ENCODE data around the gene EFNB3.

EFNB3 gene

DNA sequence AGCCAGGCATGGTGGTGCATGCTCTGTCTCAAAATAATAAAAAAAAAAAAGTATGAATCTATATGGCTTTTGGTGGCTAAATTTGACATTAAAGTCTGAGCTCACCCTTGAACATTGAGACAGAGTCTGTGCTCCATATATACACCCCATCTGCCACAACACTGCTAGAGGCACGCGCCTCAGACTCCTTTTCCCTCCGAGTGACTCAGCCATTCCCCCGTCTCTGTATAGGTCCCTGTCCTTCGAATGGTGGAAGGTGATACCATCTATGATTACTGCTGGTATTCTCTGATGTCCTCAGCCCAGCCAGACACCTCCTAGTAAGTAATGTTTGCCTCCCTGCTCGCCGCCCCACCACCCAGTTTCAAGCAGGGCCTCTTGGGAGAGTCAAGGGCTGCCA, 4.5 kb upstream of the EFNB3 start:
- no peak for DNase-seq (ENCODE audit: low read depth)

DNA sequence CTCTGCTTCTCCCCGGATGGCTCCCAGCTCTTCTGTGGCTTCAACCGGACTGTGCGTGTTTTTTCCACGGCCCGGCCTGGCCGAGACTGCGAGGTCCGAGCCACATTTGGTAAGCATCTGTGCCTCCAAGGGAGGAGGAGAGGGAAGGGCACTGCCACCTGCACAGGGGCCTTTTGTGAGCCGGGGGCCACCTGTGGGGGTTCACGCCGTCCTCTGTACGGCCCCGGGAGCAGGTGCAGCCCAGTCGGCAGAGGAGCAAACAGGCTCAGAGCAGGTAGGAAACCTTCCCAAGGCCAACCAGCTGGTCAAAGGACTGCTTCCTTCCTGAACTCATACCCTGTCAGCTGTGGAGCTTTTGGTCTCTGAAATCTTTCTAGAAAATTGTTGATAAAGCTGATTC, 3.3 kb upstream of the EFNB3 start:
- no peak for DNase-seq (ENCODE audit: low read depth)

DNA sequence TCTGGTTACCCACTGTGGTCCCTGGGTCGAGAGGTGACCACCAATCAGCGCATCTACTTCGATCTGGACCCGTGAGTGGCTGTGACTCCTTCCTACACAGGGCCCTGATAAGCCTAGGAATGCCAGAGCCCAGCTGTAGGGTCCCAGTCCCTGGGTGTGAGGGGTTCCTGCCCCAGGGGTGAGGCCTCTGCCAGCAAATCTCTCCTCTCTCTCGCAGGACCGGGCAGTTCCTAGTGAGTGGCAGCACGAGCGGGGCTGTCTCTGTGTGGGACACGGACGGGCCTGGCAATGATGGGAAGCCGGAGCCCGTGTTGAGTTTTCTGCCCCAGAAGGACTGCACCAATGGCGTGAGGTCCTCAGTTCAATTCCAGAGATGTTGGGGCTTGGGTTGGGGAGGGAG, 2.2 kb upstream of the EFNB3 start:
- DNase-seq (ENCODE audit: low read depth), result no peak

DNA sequence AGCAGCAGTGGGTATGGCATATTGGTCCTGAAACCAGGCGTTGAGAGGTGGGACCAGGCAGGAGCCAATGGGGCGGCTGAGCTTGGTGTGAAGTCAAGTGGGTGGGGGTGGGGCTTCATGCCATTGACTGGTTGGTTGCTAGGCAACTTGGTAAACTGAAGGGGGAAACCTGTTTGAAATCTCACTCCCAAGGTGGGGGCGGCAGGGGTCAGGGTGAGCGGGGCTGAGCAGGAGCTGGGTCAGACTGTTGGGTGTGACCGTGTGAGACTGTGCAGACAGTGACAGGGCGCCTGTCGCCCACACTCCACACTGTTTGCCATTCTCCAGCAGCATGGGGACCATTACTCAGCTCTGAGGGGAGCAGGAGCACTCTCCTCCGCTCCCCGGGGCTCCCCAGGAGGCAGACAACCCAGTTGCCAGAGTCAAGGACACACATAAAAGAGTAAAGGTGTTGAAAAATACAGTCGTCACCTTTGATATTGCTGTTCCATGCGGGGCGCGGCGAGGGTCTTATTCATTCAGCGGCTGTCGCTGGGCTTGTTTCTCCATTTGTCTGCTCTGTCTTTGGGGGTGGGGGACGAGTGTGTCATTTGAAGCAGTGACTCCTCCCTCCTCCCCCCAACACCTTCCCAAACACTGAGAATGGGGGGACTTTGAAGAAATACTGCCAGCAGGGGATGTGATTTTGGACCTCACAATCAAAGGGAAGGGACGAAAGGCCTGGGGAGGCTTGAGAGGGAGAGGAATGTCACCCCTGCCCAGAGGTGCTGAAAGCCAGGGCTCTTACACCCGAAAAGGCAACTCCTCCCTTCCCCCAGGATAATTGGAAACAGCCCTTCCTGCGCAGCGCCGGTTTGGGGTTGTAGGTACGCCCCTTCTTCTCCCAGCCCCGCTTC, 1.2 kb upstream of the EFNB3 start:
- no peak for DNase-seq (ENCODE audit: low read depth)

DNA sequence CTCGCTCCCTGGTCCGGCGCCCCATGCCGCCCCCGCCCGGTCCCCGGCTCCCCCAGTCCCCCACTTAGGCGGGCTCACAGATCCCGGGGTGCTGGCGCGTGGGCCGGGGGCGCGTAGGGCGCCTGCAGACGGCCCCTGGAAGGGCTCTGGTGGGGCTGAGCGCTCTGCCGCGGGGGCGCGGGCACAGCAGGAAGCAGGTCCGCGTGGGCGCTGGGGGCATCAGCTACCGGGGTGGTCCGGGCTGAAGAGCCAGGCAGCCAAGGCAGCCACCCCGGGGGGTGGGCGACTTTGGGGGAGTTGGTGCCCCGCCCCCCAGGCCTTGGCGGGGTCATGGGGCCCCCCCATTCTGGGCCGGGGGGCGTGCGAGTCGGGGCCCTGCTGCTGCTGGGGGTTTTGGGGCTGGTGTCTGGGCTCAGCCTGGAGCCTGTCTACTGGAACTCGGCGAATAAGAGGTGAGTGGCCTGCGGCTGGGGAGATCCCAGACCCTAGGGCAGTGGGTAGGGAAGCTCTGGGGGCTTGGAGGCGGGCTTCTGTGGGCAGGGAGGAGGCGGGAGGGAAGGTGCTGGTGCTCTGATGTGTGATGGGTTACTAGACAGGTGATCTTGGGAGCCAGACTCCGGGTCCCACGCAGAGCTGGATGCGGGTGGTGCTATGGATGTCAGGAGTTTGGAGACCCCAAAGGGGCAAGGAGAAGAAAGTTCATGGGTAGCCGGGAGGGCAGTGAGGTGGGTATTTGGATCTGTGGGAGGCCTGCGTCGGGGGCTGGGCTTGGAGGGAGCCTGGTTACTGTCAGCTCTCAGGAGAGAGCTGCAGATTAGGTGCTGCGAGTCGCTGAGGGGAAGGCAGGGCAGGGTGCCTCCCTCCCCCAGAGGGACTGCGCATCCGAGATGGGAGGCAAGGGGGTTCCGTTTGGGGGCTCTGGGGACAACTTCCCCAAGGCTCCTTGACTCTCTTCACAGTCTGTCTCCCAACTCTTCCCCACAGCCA, 560 bp downstream of the EFNB3 start:
- DNase-seq (ENCODE audit: low read depth), result no peak

DNA sequence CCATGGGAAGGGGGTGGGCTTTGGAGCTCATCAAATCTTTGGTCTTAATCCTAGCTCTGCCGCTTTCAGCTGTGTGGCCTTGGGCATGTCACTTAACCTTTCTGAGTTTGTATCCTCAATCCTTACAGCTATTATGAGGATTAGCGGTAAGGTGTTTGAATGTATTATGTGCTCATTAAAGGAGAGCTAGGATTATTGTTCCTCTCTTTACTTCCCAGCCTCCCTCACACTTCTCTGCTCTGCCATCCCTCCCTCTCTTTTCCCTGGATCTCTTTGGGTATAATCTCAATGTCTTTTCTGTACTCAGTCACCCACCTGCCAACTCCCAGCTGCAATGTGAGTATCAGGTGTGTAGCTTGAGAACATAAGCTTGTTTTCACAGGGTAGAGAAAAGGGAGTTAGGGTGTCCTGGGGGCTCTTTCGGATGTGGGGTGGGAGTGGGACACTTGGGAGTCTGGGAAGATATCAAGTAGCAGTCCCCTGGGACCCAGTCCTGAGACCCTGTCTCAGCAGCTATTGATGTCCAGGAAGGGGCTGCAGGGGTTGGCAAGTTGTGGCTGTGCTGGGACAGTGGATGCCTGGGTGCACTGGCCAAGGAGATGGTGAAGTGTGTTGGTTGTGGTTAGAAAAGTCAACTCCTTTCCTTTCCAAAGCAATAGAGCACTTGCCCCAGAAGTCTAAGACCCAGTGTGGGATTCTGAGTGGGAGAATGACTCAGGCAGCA, 1.8 kb downstream of the EFNB3 start:
- no peak for DNase-seq (ENCODE audit: low read depth)

DNA sequence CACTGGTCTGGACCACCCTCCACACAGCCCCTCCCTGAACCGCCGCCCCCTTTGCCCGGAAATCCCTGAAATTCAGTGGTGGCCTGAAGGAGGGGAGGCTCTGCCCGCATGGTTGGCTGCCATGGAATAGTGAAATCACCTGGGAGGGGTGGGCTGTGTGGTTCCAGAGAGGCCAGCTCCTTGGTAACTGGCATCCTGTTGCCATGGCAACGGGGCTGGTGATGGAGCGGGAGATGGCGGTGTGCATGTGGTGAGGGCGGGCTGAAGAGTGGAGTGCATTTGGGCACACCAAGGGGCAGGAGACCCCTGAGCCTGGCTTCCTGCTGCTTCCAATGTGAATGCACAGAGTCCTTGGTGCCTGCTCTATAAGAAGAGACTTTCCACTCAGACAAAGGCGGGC, 2.4 kb downstream of the EFNB3 start:
- DNase-seq (ENCODE audit: low read depth), result no peak

DNA sequence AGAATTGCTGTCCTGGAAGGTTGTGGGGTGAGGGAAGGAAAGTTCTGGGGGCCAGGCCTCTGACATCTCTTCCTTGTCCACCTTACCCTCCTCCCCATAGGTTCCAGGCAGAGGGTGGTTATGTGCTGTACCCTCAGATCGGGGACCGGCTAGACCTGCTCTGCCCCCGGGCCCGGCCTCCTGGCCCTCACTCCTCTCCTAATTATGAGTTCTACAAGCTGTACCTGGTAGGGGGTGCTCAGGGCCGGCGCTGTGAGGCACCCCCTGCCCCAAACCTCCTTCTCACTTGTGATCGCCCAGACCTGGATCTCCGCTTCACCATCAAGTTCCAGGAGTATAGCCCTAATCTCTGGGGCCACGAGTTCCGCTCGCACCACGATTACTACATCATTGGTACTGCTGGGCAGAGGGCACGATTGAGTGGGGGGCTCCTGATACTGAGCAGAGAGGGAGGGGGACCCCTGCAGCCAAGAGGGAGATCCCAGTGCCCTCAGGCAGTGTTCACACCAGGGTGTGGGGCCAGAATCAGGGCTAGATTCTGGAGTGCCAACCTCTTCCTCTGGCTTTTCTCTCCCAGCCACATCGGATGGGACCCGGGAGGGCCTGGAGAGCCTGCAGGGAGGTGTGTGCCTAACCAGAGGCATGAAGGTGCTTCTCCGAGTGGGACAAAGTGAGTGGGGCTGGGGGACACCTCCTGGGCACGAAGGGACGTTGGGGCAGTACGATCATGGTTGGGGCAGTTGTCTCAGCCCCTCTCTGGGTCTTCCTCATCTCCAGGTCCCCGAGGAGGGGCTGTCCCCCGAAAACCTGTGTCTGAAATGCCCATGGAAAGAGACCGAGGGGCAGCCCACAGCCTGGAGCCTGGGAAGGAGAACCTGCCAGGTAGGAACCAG, 3.1 kb downstream of the EFNB3 start:
- no peak for DNase-seq (ENCODE audit: low read depth)

DNA sequence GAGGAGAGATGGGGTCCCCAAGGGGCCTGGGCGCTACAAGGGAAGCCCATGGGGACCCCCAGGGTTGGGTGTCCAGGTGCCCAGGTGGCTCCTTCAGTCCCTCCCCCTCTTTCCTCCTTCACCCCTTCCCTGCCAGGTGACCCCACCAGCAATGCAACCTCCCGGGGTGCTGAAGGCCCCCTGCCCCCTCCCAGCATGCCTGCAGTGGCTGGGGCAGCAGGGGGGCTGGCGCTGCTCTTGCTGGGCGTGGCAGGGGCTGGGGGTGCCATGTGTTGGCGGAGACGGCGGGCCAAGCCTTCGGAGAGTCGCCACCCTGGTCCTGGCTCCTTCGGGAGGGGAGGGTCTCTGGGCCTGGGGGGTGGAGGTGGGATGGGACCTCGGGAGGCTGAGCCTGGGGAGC, 4.0 kb downstream of the EFNB3 start:
- no peak for DNase-seq (ENCODE audit: low read depth)

DNA sequence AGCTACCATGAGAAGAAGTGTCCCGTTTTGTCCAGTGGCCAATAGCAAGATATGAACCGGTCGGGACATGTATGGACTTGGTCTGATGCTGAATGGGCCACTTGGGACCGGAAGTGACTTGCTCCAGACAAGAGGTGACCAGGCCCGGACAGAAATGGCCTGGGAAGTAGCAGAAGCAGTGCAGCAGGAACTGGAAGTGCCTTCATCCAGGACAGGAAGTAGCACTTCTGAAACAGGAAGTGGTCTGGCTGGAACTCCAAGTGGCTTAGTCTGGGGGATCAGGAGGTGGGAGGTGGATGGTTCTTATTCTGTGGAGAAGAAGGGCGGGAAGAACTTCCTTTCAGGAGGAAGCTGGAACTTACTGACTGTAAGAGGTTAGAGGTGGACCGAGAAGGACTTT, 5.3 kb downstream of the EFNB3 start:
- DNase-seq (ENCODE audit: low read depth), result no peak

DNA sequence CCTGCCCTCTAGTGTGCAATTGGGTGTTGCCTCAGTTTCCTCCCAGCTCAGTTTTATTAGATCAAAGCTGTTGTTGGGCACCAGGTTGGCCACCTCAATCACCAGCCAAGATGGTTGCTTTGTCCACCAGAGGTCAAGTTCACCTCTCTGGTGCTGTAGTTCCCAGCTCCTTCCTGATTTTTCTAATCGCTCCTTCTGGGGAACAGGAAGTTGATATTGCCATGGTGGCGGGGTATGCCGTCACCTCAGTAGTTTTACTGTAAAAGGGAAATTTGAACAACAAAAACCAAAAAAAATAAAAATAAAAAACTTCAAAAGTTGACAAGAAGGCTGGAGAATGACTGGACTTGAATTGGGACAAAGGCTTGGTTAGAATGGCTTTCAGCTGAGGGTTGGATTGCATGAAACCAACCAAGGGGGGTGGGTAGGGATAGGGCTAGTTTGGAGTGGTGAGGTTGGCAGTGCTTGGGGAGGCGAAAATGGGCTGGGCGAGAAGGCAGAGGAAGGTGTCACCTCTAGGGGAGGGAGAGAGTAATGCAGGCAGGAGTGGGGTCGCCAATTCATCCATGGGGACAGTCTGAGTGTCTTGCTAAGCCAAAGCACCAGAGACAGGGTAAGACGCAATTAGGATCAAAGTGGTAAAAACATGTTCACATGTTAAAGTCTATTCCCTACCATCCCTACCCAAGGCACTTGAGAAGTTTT, 6.2 kb downstream of the EFNB3 start:
- DNase-seq (ENCODE audit: low read depth), result no peak

DNA sequence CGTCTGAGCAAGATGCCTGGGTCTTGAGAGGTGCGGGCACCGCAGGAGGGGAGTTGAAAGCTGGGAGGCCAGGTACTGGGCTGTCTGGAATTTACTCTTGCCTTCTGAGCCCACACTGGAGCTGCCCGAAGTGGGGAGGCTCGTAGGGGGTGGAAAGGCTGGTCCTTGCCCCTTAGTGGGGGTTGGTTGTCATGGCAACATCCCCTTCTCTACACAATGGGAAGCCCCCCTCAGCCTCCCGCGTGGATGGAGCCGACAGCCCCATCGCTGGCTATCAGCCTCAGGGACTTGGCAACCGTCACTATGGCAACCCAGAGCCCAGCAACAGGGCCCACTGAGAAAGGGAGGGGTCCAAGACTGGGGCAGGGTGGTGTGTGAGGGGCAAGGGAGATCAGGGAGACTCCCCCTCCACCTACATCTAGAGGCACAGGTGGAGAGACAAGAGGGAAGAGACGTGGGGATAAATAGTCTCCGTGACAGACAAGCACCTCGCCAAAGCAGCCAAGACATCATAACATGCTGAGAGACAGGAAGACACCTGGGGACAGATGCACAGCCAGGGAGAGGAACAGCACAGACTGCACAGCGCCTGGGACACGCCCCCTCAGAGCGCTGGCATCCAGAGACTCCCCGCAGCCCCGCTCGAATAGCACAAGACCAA, 7.2 kb downstream of the EFNB3 start:
- DNase-seq (ENCODE audit: low read depth), result no peak

DNA sequence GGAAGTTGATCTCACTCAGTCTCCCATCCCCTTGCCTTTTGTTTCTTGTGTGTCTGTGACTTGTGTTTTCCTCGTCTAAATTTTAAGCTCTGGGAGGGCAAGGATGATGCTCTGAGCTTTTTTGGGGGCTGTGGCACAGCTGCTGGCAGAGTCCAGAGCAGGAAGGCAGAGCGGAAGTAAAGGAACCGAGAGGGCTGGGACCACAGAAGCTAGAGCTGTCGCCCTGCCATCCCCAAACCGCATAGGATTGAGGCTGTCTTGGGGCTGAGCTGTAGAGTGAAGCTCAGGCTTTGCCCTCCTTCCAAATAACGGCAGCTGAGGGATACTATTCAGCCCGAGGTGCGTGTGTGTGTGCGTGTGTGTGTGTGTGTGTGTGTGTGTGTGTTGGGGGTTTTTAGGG, 8.8 kb downstream of the EFNB3 start:
- DNase-seq (ENCODE audit: low read depth), result no peak

DNA sequence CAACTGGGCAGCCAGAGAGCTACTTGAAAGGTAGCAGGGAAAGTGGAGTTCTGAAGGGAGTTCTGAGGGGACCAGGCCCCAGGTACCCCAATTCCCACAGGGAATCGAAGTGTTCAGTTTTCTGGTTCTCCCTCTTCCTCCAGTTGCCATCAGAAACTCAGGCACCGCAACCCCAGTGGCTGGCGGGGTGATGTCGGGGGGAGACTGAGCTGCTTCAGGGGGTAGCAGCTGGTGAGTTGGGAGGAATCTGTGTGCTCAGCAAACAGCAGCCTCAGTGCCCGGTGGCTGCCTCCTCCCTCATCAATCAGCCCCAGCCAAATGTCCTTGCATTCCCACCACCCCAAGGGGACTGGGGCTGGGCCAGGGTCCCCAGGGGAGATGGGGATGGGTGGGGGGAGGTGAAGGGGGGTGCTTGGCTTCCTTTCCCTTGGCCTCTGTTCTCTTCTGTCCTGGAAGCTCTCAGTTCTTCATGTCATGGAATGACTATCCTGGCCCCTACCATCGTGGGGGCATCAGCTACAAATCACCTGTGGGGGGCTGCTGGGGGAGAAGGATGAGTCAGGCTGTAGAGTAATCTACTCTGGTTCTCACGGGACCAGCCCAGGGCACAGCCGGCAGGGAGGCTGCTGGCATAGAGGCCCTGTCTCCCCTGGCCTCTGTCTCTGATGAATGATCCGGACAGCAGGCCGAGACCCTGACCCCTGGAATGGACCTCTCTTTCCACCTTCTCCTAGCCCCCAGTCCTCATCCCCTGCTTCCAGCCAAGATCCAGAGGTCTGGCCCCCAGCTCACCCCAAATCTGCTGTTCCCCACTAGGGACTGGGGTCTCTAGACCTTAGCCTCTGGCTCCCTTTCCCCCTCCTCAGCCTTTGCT, 10.0 kb downstream of the EFNB3 start:
- no peak for DNase-seq (ENCODE audit: low read depth)

DNA sequence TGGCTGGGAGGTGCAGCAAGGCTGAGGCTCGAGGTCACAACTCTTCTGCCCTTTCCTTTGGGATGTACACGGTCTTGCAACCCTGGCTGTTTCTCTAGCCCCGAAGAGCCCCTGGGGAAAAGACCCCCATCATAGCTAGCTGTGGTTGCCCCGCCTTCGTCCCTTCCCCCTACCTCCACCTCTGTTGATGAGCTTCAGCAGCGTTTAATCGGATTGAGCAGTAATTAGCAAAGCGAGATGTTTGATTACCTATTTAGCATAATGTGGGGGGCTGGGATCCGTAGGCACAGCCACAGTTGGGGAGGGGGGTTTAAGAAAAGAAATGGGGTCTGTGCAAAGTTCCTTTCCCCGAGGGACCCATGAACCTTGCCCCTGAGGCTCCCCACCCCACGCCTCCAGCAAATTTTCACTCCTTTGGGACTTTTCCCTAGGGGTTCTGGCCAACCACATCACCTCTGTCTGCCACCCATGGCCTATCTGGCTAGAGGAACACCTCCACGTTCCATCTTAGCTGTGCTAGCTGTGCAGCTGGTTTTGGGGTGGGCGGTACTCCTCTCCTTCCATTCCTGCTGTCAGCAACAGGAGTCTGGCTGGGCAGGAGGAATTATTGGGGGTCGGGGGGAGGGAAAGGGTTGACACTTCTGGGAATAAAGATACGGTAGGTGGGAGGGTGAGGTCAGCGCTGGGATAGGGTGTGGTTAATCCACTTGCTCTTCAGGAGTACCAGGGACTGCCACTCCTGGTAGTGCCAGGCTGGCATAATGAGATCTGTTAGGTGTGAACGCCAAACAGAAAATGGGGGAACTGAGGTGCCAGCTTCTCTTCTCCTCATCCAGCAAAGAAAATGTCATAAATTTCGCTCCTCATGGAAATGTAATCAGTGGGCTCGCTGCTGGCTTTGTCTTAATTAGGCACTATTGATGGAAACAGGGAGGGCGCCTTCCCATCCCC, 11.2 kb downstream of the EFNB3 start:
- no peak for DNase-seq (ENCODE audit: low read depth)

DNA sequence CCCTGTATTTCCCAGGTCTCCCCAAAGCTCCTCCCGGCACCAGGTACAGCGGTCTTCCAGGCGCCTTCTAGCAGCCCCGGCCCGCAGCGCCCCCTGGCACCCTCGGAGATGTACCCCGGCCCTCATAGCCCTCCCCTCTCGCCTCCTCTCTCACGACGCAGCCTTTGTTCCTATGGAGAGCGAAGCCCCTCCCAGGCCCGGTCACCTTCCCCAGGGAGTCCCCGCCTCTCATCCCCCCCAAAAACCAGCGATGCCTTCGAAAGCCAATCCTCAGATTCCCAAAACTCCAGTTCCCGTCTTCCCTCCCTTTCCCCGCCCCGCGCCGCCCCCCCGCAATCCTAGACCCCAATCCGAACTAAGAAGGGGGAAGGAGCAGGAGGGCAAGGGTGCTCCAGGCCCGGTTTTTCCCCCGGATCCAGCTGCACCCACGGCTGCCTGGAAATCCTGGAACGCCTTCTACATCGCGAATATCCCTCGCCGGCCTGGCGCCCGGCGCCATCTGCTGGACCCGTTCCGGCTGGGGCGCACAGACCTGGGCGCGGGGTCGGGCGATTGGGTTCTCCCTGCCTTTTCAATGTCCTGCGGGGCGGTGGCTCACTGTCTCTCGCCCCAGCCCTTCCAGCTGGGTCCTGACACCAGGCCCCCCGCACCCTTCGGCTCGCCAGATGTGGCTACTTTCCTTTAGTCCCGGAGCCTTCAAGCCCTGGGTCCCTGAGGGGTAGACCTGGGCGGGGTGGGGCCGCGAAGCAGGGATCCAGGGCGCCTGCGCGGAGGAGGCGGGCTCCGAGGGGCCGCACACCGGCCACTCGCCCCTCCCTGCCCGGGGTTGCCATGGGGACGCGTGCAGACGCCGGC, 12.1 kb downstream of the EFNB3 start, which contains the start of gene DNAH2:
Gene DNAH2, plus strand, starts transcription at position 844 of the 855 bp plus-strand sequence. CDS start 1,991 bp downstream, outside the sequence.
- no peak for DNase-seq (ENCODE audit: low read depth)
